ENCODE results near the gene RPTOR.

GRCh38 chr17:80855948-80856862 is 311.6 kb downstream of the RPTOR start:
- TF ChIP-seq GATA2 (IDR thresholded peaks at IDR 0.05; ENCODE audit: low read depth, low read length): no peak
- TF ChIP-seq GATA3 (IDR thresholded peaks at IDR 0.05; ENCODE audit: low read depth, low read length): no peak
